Stimulated activated CD4-positive, alpha-beta T cell treated with anti-CD3 and anti-CD28 coated beads, Interleukin-15, amount 100 ng/mL, for 48 hours (primary cell): ENCODE data around the gene LYSET.
"Not testable (repeated sequence)": the region's sequence is repeated elsewhere in the genome, so short reads cannot be mapped to it uniquely, and the experiment has no call there.

ENCODE experiments used
- DNase-seq, 2 donors: peaks; one replicate each; pipeline ENCODE4 v3.0.0-alpha.2; 2020; ENCODE audit warnings: low read depth in 2 of 2

LYSET gene

DNA sequence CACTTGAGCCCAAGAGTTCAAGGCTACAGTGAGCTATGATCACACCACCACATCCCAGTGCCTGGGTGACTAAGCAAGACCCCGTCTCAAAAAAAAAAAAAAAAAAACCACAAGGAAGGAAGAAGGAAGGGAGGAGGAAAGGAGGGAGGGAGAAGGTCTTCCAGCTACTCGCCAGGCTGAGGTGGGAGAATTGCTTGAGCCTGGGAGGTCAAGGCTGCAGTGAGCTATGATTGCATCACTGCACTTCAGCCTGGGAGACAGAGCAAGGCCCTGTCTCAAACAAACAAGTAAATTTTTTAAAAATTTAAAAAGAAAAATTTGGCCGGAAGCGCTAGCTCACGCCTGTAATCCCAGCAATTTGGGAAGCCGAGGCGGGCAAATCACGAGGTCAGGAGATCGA is 16.5 kb upstream of the LYSET start:
- not testable (repeated sequence) for DNase-seq

DNA sequence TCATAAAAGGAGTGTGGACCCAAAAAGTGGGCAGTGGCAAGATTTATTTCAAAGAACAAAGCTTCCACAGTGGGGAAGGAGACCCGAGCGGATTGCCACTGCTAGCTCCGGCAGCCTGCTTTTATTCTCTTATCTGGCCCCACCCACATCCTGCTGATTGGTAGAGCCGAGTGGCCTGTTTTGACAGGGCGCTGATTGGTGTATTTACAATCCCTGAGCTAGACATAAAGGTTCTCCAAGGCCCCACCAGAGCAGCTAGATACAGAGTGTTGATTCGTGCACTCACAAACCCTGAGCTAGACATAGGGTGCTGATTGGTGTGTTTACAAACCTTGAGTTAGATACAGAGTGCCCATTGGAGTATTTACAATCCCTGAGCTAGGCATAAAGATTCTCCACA is 15.5 kb upstream of the LYSET start:
- DNase-seq: not testable (repeated sequence)

DNA sequence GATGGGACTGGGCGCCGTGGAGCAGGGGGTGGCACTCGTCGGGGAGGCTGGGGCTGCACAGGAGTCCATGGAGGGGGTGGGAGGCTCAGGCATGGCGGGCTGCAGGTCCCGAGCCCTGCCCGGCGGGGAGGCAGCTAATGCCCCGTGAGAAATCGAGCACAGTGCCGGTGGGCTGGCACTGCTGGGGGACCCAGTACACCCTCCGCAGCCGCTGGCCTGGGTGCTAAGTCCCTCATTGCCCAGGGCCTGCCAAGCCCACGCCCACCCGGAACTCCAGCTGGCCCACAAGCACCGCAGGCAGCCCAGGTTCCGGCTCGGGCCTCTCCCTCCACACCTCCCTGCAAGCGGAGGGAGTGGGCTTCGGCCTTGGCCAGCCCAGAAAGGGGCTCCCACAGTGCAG is 15.0 kb upstream of the LYSET start:
- DNase-seq: not testable (repeated sequence)

DNA sequence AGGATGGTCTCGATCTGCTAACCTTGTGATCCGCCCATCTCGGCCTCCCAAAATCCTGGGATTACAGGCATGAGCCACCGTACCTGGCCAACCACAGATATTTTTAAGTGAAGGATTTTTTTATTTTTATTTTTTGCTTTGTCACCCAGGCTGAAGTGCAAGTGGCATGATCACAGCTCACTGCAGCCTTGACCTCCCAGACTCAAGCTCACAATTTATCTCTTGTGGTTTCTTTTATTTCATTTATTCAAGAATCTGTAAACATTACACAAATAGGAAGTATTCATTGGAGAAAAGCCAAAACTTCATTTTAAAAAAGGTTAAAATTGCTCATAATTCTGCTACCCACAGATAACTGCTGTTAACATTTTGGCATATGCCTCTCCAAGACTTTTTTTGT is 13.7 kb upstream of the LYSET start:
- no peak for DNase-seq

DNA sequence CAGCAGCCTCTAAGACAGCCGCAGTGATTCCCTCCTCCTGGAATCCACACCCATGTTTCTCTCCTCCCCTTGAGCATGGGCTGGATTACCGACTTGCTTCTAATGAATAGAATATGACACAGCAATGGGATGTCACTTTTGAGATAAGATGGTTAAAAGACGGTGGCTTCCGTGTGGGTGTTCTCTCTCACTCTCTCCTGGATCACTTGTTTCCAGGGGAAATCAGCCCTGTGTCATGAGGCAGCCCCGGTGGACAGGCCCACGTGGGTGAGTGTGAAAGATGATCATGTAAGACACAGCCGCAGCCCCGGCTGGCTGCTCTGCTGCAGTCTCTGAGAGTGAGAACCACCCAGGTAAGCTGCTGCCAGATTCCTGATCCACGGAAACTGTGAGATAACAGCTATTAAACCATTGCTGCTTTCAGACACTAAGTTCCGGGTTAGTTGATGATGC is 11.1 kb upstream of the LYSET start:
- DNase-seq: no peak

DNA sequence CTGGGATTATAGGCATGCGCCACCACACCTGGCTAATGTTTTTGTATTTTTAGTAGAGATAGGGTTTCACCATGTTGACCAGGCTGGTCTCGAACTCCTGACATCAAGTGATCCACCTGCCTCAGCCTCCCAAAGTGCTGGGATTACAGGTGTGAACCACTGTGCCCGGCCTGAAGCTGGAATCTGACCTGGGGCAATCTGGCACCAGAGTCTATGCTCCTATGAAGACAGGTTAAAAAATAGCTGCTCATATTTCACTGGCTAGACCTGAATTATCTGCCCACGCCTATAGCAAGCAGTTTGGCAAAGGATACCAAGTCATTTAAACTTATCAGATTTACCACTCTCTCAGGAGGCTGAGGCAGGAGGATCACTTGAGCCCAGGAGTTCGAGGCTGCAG is 10.4 kb upstream of the LYSET start:
- DNase-seq: not testable (repeated sequence)

DNA sequence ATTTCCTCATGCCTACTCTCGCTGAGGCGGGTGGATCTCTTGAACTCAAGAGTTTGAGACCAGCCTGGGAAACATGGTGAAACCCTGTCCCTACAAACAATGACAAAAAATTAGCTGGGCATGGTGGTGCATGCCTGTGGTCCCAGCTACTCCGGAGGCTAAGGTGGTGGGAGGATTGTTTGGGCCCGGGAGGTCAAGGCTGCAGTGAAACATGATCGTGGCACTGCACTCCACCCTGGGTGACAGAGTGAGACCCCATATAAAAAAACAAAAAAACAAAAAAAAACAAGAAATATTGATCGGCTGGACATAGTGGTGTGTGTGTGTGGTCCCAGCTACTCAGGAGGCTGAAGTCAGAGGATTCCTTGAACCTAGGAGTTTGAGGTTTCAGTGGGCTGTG is 9.6 kb upstream of the LYSET start:
- no peak for DNase-seq

DNA sequence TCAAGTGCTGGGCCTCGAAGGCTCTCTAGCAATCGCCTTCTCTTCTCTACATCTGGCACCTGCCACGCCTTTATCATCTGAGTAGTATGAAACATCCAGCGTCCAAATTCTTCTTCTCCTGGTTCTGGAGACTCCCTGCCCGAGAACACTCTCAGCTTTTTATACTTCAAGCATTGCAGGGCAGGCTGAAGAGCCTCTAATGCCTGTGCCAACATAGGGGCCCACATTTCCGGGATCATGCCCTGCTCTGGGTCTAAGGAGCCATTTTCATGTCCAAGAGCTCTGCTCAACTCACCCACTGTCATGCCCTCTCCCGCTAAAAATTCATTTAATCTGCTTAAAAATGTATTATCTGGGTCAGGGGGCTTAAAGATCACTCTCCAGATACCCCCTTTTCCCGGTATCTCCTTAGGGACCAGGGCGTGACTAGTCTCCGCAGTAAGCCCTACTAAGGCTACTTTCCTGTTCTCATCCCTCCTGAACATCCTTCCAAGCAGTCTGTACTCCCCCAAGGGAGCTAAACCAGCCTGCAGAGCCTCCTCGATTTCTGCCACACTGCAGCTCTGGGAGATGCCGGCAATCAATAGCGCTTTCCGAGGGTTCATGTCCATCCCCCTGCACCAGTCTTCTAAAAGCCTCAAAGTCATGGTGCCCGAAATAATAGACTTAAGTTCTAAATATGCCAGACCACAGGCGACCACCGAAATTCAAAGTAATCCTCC is 1.4 kb upstream of the LYSET start:
- DNase-seq: no peak

DNA sequence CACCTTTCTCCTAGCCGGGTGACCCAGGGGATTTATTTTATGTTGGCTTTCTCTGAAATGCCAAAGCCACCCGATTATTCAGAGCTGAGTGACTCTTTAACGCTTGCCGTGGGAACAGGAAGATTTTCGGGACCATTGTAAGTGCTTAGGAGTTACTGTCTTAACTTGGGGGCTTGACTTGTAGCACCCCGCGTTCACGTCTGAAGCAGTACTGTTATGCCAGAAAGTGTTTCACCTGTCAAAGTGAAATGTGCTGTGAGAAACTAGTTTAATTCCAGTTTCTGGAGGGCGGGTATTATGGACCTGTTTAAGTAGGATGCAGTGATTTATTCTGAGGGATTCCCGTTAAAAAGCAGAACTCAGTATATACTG is 218 bp downstream of the LYSET start:
- no peak for DNase-seq

DNA sequence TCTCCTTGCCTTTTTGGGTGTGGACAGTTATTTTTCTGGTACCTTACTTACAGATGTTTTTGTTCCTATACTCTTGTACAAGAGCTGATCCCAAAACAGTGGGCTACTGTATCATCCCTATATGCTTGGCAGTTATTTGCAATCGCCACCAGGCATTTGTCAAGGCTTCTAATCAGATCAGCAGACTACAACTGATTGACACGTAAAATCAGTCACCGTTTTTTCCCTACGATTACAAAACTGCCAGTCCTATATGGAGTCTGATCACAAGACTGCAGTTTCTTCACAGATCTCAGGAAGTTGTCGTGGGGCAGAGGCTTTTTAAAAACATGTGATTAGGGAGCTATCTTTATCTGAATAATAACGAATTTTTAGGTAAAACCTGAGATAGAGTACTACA is 1.3 kb downstream of the LYSET start:
- no peak for DNase-seq

DNA sequence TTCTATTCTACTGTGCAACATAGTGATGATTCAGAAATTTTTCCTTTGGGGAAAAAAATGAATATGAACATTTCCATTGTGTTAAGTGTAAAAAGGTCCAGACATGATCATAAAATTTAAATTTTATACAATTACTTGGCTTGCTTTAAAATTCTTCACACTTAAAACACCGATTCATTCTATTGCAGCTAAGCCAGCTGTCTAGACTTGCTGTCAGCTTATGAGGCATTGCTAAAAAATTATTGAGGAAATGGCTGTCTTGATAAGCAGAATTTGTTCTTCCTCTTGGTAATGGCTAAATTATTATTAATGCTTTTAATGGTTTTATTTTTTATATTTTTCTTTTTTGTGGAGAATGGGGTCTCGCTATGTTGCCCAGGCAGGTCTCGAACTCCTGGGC is 1.8 kb downstream of the LYSET start:
- no peak for DNase-seq

DNA sequence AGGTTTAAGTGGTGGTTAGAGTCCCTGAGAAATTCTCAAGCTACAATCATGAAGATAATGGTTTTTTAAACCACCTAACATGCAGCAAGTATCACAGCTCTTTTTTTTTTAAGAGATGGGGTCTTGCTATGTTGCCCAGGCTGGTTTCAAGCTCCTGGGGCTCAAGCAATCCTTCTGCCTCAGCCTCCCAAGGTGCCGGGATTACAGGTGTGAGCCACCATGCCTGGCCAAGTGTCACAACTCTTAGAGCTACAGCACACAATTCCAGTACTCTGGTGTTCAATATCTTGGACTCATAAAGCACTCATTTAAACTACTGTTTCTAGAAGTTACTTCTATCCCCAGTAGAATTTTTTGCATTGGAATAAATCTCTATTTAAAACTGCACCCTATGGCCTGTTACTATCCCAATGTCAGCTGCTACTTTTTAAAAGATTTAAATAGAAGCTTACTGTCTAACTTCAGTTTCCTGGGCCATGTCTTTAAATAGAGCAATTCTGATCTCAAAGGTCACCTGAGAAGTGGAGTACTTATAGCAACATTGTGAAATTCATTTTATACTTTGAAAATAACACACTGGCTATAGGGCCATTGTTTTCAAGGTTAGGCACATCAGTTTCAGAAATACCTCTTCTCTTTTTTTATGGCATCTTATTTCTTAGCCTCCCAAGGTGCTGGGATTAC is 10.3 kb downstream of the LYSET start:
- DNase-seq: no peak

DNA sequence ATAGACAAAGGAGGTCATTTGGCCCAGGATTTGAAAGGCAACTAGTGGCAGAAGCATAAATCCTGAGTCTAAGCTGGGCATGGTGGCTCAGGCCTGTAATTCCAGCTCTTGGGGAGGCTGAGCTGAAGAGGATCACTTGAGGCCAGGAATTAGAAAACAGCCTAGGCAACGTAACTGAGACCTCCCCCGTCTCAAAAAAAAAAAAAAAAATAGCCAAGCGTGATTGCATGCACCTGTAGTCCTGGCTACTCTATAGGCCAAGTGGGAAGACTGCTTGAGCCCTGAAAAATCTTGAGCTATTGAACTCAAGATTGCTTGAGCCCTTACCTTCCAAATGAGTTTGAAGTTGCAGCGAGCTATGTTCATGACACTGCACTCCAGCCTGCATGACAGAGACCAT is 13.9 kb downstream of the LYSET start:
- no peak for DNase-seq

DNA sequence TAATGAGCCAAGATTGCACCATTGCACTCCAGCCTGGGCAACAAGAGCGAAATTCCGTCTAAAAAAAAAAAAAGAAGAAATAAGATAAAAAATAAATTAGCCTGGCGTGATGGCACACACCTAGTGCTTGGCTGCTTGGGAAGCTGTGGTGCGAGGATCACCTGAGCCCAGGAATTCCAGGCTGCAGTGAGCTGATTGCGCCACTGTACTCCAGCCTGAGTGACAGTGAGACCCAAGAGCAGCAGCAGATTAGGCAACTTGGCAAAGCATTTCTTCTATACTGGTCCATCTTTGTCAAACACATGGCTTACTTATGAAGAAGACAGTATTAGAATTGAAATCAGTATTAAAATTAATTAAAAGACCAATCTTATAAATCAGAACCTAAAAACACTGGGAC is 15.4 kb downstream of the LYSET start:
- DNase-seq: no peak

DNA sequence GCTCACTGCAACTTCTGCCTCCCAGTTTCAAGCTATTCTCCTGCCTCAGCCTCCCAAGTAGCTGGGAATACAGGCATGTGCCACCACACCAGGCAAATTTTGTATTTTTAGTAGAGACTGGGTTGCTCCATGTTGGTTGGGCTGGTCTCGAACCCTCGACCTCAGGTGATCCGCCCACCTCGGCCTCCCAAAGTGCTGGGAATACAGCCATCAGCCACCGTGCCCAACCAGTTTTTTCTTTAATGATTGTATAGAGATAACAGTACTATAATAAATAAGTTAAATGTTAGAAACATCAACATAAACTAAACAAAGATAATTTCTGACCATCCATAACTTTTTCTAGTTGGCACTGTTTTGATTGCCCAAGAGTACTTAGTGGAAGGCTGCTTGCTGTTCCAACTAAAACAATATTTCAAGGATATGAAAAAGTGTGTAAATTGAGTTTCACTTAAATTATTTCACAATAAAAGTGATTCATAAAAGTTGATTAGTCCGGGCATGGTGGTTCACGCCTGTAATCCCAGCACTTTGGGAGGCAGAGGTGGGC is 16.1 kb downstream of the LYSET start:
- no peak for DNase-seq

DNA sequence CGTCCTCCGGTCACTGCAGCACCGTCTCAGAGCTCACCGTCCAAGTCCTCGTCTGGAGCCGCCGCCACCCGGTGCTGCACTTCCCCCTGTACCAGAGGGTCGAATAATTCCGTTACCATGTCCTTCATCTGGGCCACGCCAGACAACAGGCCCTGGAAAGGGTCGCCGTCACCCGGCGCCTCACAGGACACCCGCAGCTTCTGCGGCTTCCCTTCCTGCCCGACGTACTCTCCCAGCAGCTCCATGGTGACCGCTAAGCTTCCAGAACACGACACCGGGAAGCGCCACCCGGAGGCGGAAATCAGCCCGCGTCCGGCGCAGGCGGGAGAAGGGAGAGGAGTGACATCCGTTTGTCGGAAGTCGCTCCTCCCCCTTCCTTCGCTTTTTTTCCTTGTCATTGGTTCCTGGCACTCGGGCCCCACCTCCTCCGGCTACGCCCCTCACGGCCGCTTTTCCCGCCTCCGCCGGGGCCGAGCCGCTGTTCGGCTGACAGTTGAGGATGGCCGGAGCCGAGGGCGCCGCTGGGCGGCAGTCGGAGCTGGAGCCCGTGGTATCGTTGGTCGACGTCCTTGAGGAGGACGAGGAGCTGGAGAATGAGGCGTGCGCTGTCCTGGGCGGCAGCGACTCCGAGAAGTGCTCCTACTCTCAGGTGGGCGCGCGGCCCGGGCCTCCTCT is 21.8 kb downstream of the LYSET start, which contains the start of the genes GON7 and UBR7:
GON7 (minus strand) TSS at position 273 of the 675 bp plus-strand sequence; CDS start at position 245, 28 bp downstream.
UBR7 (plus strand) TSS at position 464 of the 675 bp plus-strand sequence; CDS start at position 500, 36 bp downstream.
- peak; percentile 82 to 87 for DNase-seq

DNA sequence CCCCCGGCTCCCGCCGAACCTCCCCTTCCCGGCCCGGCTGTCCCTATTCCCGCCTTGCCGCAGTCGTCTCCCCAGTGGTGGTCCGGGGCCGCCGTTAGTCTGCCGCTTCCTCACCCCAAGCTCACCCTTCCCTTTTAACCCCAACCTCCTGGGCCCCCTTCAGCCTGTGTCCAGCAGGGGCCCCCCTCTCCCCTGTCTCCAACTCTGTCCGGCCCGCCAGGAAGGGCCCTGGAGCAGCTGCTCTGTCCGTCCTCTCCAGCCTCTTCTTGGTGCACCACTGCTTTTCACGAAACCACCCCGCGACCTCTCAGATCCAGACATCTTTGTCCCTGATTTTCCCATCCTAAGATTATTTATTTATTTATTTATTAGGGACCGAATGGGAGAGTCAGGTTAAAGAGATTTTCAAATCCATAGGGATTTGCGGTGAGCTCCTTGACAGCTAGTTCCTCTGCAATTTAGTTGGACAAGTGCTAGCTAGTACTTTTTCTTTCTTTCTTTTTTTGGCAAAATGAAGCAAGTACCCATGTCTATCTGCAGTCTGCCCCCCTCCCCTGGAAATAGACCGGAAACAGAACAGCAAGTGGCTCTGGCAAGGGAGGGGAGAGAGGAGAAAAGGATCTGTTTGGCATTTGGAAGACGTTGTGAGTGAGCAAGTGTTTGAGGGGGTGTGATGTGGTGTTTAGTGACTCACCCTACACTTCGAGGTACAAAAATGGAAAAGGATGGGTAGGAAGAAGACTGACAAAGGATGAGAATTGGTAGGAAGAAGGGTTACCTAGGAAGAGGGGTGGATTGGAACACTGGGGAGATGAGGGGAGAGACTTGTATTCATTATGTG is 22.6 kb downstream of the LYSET start:
- DNase-seq: peak in 1 of 2 donors; percentile 8

DNA sequence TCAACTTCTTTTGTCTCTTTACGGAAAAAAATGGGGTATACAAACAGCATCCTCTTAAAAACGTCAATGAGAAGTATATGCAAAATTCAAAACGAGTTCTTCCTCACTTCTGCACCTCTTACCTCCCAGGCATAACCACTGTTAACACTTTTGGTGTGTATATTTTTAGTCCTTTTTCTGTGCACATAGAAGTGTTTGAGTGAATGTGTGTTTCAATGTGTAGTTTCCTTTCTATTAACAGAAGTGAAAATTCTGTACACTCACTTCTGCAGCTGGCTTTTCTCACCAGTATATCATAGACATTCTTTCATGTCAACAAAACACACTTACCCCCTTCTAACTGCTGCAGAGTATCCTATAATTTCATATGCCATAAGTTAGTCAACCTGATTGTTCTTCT is 27.3 kb downstream of the LYSET start:
- DNase-seq: no peak

DNA sequence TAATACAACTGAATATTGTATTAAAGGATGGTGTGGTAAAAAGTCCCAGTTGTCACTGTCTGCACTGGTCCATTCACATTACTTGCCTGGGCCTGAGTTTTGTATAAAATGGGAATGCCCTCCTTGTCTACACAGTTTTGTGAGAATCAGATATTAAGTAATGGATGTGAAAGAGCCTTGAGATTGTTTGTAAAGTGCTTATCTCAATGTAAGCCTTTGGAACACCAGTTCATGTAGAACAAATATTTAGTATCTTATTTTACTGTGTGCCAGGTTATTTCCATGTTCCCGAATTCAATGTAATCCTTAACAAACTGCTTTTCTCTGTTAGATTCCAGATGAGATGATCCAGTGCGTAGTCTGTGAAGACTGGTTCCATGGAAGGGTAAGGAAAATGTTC is 29.5 kb downstream of the LYSET start:
- DNase-seq: no peak

DNA sequence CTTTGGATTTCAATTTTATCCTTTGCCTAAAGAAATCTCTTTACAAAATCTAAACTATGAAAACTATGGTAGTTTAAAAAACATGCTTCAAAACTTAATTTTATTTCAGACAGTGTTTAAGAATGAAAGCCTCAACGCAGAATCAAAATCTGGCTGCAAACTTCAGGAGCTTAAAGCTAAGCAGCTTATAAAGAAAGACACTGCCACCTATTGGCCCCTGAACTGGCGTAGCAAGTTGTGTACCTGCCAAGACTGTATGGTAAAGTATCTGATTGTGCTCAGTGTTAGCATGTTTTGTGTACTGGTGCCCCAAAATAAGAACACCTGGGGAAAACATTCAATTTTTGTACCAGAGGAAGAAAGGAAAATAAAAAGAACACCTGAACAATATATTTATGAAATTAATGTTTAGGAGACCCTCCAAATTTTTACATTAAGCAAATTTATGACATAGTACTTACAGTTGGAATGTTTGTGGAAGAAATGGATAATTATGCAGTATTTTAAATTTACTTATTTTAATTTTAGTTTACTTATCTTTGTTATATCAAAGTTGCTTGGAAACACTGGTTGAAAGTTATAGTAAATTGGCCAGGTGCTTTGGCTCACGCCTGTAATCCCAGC is 34.1 kb downstream of the LYSET start:
- DNase-seq: no peak

DNA sequence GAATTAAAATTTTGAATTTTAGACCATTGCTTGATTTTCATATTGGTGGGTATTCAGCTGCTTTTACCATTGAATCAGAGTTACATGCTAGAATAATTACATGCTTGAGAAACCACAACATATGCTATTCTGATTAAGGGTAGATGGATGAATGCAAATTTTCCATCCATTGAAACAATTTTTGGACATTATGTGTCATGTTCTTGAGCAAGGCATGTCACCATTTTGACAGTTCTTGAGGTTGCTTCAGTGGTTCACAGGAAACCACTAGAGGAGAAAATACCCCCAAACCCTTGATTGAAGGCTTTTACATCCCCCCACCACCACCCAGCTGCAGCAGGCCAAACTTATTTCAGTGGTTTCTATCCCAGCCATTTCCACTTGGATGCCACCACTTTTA is 35.4 kb downstream of the LYSET start:
- DNase-seq: no peak
